ENCODE measurements around the gene RNF213.
"Not testable (repeated sequence)": the region's sequence is repeated elsewhere in the genome, so short reads cannot be mapped to it uniquely, and the experiment has no call there.

The RNF213 gene

DNA sequence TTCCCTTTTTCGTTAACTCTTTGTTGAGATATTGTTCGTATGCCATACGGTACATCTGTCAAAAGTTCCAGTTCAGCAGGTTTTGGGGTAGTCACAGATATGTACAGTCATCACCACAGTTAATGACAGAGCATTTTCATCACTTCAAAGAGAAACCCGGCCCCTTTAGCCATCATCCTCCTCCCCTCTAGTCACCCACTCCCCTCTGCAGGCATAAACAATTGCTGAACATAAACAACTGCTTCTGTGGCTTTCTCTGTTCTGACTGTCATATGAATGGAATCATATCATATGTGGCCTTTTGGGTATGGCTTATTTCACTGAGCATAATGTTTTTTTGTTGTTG lies 59.3 kb downstream of the RNF213 start:
- DNase-seq (ENCODE audit: low spot score), result no peak

DNA sequence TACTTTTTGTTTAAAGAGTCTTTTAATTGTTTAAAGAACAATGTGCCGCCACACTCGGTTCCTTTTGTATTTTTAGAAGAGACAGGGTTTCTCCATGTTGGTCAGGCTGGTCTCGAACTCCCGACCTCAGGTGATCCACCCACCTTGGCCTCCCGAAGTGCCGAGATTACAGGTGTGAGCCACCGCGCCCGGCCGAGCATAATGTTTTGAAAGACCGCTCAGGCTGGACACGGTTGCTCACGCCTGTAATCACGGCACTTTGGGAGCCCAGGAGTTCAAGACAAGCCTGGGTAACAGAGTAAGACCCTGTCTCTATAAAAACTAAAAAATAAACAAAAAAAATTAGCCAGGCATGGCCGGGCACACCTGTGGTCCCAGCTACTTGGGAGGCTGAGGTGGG lies 59.8 kb downstream of the RNF213 start:
- no peak for DNase-seq (ENCODE audit: low spot score)

DNA sequence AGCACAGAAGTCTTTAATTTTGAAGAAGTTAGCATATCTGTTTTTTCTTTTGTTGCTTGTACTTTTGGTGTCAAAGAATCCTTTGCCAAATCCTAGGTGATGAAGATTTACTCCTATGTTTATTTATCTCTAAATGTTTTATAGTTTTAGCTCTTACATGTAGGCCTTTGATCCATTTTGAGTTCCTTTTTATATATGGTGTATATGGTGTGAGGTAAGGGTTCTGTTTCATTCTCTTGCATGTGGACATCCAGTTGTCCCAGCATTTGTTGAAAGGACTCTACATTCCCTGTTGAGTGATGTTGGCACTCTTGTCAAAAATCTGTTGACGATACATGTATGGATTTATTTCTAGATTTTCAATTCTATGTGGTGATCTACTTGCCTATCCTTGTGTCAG lies 62.2 kb downstream of the RNF213 start:
- DNase-seq (ENCODE audit: low spot score), result no peak

DNA sequence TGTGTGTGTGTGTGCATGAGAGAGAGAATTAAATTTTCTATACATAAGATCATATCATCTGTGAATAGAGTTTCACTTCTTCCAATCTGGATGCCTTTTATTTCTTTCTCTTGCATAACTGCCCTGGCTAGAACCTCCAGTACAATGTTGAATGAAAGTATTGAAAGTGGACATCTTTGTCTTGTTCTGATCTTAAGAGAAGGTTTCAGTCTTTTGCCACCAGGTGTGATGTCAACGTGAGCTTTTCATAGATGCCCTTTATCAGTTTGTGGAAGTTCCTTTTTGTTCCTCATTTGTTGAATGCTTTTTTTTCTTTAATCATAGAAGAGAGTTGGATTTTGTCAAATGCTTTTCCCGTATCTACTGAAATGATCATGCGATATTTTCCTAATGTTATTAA lies 63.3 kb downstream of the RNF213 start:
- no peak for DNase-seq (ENCODE audit: low spot score)

DNA sequence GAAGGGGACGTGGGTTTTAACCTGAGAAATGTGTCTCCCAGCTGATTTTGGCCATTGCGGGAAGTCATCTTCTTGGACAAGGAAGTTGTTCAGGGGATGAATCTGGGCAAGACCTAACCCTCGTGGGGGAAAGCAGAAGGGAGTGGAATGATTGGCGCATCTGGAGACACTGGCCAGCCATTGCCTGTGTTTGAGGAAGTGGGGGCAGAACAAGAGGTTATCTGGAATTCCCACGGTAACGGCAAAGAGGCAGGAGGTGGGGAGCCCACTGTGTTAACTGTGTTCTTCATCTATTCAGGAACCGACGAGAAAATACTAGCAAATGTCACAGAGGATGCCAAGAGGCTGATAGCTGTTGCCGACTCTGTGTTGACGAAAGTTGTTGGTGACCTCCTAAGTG lies 66.9 kb downstream of the RNF213 start:
- DNase-seq (ENCODE audit: low spot score), result no peak

DNA sequence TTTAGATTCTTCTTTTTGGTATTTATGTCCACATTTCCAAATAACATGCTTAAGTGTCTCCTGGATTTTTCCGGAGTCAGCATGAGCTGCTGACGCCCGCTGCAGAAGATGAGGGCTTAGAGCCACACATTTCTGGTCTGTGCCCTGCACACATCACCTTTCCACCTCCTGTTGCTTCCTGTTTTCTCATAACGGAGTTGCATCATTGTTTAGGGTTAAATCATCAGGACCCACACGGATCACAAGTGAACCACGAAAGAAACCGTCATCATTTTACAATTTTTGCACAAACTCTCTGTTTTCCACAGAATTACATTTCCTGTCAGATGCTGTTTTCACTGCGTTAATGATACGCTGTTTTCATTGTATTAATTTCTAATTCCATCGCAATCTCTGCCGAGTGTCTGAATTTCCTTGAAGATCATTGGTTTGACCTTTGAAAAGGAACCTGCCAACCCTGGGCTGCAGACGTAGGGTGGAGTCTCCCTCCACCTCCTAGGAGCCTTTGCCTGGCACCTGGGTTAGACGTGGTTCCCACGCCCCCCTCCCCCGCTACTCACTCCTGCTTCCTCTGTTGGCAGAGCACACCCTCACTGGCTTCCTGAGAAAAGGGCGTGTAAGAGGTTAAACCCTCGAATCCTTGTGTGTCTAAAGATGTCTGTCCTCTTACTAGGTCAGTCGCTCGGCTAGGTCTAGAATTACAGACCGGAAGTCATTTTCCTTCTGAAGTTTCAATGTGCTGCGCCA lies 68.2 kb downstream of the RNF213 start:
- DNase-seq (ENCODE audit: low spot score), result no peak

DNA sequence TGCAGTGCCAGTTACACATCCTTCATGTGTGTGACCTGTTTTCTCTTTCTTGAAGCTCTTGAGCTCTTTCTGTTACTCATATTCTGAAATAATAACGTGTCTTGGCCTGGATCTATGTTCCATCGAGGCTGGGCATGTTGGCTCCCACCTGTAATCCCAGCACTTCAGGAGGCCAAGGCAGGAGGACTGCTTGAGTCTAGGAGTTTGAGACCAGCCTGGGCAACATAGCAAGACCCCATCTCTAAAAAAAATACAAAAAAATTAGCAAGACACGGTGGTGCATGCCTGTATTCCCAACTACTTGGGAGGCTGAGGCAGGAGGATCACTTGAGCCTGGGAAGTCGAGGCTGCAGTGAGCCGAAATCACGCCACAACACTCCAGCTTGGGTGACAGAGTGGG lies 68.8 kb downstream of the RNF213 start:
- DNase-seq (ENCODE audit: low spot score), result not testable (repeated sequence)

DNA sequence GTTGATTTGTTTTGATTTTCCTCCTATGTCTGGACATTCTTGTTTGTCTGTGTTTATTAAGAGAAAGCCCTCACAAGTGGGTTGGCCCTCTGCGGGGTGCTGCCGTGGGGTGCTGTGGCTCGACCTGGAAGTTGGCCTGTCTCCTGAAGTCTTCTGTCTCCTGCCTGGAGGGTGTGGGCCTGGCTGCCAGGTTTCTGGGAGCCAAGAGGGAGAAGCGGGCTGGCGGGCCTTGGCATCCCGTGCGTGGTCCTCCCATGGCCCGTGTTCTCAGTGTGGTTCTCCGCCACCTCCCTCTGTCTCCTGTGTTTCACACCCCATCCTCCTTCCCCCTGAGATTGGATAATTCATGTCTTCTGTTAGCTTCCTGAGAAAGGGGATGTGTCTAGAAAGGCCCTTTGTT lies 69.6 kb downstream of the RNF213 start:
- no peak for DNase-seq (ENCODE audit: low spot score)

DNA sequence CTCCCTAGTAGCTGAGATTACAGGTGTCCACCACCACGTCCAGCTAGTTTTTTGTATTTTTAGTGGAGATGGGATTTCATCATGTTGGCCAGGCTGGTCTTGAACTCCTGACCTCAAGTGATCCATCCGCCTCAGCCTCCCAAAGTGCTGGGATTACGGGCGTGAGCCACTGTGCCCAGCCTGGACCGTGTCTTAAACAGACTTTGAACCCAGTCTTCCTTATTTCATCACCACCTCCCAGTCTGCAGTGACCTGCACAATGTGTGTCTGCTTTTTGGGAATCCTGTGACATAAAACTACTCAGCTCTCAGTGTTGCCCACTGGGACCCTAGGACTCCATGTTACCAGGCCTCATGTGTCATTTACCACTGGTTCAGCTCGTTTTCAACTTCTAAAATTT lies 70.3 kb downstream of the RNF213 start:
- not testable (repeated sequence) for DNase-seq (ENCODE audit: low spot score)

DNA sequence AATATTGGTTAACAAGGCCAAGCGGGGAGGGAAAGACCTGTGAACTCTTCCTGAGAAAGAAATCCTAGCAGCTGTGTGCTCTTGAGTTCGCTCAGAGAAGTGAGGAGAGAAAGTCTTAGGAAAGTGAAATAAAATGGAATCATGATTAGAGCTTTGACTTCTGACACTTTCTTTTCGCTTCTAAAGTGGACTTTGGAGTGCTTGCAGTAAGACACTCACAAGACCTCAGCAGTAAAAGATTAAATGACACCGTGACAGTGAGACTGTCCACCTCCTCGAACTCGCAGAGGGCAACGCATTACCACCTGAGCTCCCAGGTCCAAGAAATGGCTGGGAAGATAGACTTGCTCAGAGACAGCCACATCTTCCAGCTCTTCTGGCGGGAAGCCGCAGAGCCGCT lies 71.2 kb downstream of the RNF213 start:
- no peak for DNase-seq (ENCODE audit: low spot score)

DNA sequence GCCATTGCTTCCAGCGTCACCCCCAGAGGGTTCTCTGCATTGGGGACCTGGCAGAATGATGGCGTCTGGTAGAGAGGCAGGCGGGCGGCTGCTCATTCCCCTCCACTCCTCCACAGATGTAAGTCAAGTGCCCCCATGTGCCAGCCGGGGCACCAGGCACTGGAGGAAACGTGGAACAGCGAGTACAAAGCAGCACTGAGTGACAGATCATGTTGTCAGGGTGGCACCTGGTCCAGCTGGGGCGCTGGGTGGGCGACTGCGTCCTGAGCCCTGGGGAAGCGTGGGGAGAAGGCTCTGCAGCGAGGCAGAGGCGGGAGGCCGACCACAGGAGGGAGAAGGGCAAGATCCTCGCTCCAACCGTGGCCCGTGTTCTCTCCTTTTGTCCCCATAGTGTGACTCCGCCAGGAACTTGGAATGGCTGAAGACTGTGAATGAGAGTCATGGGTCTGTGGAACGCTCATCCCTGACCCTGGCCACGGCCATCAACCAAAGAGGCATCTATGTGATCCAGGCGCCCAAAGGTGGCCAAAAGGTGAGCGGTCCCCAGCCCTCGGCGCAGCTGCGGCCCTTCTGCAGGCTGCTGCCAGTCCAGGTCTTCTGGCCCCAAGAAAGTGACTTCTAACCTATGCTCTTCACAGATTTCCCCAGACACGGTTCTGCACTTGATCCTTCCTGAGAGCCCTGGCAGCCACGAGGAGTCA lies 76.7 kb downstream of the RNF213 start:
- DNase-seq (ENCODE audit: low spot score), result no peak

DNA sequence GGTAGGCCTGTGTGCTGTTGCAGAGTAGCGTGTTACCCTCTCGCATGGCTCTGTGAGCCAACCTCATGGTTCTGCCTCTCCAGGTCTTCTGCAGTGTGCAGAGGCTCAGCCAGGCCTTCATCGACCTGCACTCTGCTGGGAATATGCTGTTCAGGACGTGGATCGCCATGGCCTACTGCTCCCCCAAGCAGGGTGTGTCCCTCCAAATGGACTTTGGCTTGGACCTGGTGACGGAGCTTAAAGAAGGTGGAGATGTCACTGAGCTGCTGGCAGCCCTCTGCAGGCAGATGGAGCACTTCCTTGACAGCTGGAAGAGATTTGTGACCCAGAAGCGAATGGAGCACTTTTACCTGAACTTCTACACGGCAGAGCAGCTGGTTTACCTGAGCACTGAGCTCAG lies 78.5 kb downstream of the RNF213 start:
- no peak for DNase-seq (ENCODE audit: low spot score)

DNA sequence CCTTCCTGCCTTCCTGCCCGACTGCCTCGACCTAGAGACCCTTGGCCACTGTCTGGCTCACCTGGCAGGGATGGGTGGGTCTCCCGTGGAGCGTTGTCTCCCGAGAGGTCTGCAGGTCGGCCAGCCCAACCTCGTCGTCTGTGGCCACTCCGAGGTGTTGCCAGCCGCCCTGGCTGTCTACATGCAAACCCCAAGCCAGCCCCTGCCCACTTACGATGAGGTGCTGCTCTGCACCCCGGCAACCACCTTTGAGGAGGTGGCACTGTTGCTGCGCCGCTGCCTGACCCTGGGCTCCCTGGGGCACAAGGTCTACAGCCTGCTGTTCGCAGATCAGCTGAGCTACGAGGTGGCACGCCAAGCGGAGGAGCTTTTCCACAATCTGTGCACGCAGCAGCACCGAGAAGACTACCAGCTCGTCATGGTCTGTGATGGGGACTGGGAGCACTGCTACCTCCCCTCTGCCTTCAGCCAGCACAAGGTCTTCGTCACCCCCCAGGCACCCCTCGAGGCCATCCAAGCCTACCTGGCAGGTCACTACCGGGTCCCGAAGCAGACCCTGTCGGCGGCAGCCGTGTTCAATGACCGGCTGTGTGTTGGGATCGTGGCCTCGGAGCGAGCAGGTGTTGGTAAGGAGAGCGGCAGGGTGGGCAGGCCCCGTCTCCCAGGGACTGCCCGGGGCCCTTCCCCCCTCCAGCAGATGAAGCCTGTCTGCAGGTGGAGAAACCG lies 79.2 kb downstream of the RNF213 start:
- no peak for DNase-seq (ENCODE audit: low spot score)

DNA sequence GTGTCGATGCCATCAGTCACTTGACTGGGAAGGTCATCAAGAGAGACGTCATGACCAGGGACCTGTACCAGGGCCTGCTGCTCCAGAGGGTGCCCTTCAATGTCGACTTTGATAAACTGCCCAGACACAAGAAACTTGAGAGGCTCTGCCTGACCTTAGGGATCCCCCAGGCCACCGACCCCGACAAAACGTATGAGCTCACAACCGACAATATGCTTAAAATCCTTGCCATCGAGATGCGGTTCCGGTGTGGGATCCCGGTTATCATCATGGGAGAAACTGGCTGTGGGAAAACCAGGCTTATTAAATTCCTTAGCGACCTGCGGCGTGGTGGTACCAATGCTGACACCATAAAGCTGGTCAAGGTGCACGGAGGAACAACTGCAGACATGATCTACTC lies 84.7 kb downstream of the RNF213 start:
- no peak for DNase-seq (ENCODE audit: low spot score)

DNA sequence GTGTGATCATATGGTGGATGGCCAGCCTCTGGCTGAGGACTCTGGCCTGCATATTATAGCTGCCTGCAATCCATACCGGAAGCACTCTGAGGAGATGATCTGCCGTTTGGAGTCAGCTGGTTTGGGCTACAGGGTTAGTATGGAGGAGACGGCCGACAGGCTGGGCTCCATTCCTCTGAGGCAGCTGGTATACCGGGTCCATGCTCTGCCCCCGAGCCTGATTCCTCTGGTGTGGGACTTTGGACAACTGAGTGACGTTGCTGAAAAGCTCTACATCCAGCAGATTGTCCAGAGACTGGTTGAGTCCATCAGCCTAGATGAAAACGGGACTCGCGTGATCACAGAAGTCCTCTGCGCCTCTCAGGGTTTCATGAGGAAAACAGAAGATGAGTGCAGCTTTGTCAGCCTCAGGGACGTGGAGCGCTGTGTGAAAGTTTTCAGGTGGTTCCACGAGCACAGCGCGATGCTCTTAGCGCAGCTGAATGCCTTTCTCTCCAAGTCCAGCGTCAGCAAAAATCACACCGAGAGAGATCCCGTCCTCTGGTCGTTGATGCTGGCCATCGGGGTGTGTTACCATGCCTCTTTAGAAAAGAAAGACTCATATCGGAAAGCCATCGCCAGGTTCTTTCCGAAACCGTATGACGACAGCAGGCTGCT lies 85.3 kb downstream of the RNF213 start:
- DNase-seq (ENCODE audit: low spot score), result no peak

DNA sequence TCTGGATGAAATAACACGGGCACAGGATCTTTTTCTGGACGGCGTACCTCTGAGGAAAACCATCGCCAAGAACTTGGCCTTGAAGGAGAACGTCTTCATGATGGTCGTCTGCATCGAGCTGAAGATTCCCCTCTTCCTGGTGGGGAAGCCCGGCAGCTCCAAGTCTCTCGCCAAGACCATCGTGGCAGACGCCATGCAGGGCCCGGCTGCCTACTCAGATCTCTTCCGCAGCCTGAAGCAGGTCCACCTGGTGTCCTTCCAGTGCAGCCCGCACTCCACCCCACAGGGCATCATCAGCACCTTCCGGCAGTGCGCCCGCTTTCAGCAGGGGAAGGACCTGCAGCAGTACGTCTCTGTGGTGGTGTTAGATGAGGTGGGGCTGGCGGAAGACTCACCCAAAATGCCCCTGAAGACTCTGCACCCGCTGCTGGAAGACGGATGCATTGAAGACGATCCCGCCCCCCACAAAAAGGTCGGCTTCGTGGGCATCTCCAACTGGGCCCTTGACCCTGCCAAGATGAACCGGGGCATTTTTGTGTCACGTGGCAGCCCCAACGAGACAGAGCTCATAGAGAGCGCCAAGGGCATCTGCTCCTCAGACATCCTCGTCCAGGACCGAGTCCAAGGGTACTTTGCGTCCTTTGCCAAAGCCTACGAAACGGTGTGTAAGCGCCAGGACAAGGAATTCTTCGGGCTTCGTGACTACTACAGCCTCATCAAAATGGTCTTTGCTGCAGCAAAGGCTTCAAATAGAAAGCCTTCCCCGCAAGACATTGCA lies 86.0 kb downstream of the RNF213 start:
- no peak for DNase-seq (ENCODE audit: low spot score)

DNA sequence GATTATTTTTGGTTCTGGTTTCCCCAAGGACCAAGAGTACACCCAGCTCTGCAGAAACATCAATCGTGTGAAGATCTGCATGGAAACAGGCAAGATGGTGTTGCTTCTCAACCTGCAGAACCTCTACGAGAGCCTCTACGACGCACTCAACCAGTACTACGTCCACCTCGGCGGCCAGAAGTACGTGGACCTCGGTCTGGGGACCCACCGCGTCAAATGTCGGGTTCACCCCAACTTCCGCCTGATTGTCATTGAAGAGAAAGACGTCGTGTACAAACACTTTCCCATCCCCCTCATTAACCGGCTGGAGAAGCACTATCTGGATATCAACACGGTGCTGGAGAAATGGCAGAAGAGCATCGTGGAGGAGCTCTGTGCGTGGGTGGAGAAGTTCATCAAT lies 86.9 kb downstream of the RNF213 start:
- no peak for DNase-seq (ENCODE audit: low spot score)

DNA sequence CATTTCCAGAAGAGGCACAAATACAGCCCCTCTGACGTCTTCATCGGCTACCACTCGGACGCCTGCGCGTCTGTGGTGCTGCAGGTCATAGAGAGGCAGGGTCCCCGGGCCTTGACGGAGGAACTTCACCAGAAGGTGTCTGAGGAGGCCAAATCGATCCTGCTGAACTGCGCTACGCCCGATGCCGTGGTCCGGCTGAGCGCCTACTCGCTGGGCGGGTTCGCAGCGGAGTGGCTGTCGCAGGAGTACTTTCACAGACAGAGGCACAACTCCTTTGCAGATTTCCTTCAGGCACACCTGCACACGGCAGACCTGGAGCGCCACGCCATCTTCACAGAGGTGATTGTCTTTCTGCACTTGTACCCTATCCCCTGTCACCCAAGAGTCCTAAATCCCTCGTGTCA lies 87.3 kb downstream of the RNF213 start:
- DNase-seq (ENCODE audit: low spot score), result no peak

DNA sequence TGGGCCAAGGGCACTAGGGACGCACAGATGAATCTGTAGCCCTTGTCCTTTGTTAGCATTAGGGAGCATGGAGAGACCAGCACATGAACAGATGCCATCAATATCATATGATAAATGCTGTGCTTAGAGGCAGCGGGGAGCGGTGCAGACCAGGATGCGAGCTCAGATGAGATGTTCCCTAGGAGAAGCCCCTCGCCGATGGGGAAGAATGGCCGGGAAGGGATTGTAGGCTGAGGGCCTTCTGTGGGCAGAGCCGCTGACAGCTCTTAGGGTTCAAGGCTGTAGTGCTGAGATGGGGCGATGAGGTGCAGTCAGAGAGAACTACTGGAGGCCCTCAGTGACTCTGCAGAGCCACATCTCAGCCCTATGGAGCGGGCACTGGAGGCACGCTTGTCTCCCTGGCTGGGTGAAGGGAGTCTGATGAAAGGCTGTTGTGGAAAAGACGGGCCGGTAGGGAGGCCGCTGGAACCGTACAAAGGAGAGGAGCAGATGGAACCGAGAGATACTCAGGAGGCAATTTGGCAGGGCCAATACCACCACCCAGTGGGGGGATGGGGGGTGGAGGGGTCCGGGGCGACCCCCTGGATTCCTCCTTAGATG lies 88.0 kb downstream of the RNF213 start:
- DNase-seq (ENCODE audit: low spot score), result no peak

DNA sequence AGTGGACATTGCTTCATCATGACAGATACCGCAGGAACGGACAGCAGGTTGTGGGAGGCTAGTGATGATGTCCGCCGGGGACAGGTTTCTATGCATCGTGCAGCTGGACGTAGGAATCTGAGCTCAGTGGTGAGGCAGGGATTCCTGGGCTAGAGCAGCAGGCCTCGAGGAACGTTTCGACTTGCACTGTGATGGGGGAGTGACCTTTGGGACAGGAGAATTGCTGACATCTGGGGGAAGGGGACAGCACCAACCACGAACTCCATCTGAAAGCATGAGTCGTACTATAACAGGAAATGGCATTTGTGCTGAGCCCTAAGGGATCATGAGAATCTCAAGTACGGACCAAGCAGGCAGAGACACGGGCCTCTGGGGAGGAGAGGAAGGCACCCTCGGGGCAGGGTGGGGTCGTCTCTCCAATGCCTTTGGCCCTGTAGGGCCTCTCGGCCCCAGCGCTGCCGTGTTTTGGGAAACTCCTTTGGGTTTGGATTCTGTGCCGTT lies 88.5 kb downstream of the RNF213 start:
- DNase-seq (ENCODE audit: low spot score), result no peak

DNA sequence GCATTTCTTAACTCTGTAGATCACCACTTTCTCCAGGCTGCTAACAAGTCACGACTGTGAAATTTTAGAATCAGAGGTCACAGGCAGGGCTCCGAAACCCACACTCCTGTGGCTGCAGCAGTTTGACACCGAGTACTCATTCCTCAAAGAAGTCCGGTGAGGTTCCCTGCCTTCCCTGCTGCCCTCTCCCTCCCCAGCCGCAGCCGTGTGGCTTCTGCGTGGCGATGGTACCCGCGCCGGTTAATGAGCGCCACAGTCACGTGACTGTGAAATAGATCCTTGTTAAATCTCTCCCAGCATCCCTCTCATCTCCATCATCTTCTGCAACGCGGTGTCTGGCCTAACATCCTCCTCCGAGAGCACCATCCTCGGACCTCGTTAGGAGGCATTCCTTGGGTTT lies 89.1 kb downstream of the RNF213 start:
- no peak for DNase-seq (ENCODE audit: low spot score)

Data from putamen (tissue), 1 donor.